Measurements from ENCODE around the gene KLRF2. TPM values are rescaled to one million over a fixed set of nuclear protein-coding genes. Genes with fewer than 3 reads are reported as not detected.

KLRF2 gene
- total and polyA plus RNA-seq, 4 donors = not detected

GRCh38 chr12:9920451-9920850 lies 39.2 kb downstream of the KLRF2 start:
- intact Hi-C loops (cut with DNase I) = no loop called here
- no peak for ATAC-seq (ENCODE audit: low FRiP score)
- no peaks in the 10 kb centered on the region for H3K27me3 ChIP-seq (ENCODE audit: control insufficient read depth in 1 of 2, insufficient read depth in 2 of 2, low read length in 1 of 2)
- no peaks in the 10 kb centered on the region for H3K36me3 ChIP-seq (ENCODE audit: control insufficient read depth in 1 of 2, insufficient read depth in 2 of 2, low read length in 1 of 2)
- H3K9me3 ChIP-seq (ENCODE audit: control insufficient read depth, low read length) = no peaks in the 10 kb centered on the region
- no peaks in the 10 kb centered on the region for H3K4me1 ChIP-seq (ENCODE audit: control insufficient read depth in 1 of 2, insufficient read depth in 2 of 2, low read length in 2 of 2)
- WGBS, 2 donors = 70 to 79% methylated on average over 10 of the region's 10 CpGs
- no peak overlapping the region for H3K27ac ChIP-seq (ENCODE audit: low read depth in 1 of 2, low read length in 2 of 2)
- no peak for DNase-seq
- H3K4me3 ChIP-seq (ENCODE audit: low read length in 2 of 2) = no peak overlapping the region

GRCh38 chr12:9922429-9922828 lies 41.1 kb downstream of the KLRF2 start:
- Histone ChIP-seq H3K4me1 (ENCODE audit: control insufficient read depth in 1 of 2, insufficient read depth in 2 of 2, low read length in 2 of 2) (no peaks in the 10 kb centered on the region), H3K4me3 (ENCODE audit: low read length in 2 of 2) (no peak overlapping the region), H3K36me3 (ENCODE audit: control insufficient read depth in 1 of 2, insufficient read depth in 2 of 2, low read length in 1 of 2) (no peaks in the 10 kb centered on the region), H3K27me3 (ENCODE audit: control insufficient read depth in 1 of 2, insufficient read depth in 2 of 2, low read length in 1 of 2) (no peaks in the 10 kb centered on the region), H3K9me3 (ENCODE audit: control insufficient read depth, low read length) (no peaks in the 10 kb centered on the region), H3K27ac (ENCODE audit: low read depth in 1 of 2, low read length in 2 of 2) (no peak overlapping the region)
- ATAC-seq (ENCODE audit: low FRiP score) (no peak), DNase-seq (no peak)
- intact Hi-C loops (cut with DNase I) = no loop called here
- 74 to 79% methylated on average over 1 of the region's 1 CpG for WGBS, 2 donors

GRCh38 chr12:9925705-9926393 lies 44.6 kb downstream of the KLRF2 start:
- intact Hi-C loops (cut with DNase I) = loop anchor here in 1 of 2 donors (5.0 kb wide), 1 partner anchor 179 kb away; no protein-coding TSS in a partner anchor
- no peaks in the 10 kb centered on the region for H3K36me3 ChIP-seq (ENCODE audit: control insufficient read depth in 1 of 2, insufficient read depth in 2 of 2, low read length in 1 of 2)
- H3K4me1 ChIP-seq (ENCODE audit: control insufficient read depth in 1 of 2, insufficient read depth in 2 of 2, low read length in 2 of 2) = no peaks in the 10 kb centered on the region
- ATAC-seq (ENCODE audit: low FRiP score) = no peak
- H3K27me3 ChIP-seq (ENCODE audit: control insufficient read depth in 1 of 2, insufficient read depth in 2 of 2, low read length in 1 of 2) = no peaks in the 10 kb centered on the region
- H3K4me3 ChIP-seq (ENCODE audit: low read length in 2 of 2) = no peak overlapping the region
- no peak for DNase-seq
- 11 to 14% methylated on average over 5 of the region's 5 CpGs for WGBS, 2 donors
- no peak overlapping the region for H3K27ac ChIP-seq (ENCODE audit: low read depth in 1 of 2, low read length in 2 of 2)
- no peaks in the 10 kb centered on the region for H3K9me3 ChIP-seq (ENCODE audit: control insufficient read depth, low read length)

- Histone ChIP-seq H3K4me1 (ENCODE audit: control insufficient read depth in 1 of 2, insufficient read depth in 2 of 2, low read length in 2 of 2) (no peaks in the 10 kb centered on the region), H3K36me3 (ENCODE audit: control insufficient read depth in 1 of 2, insufficient read depth in 2 of 2, low read length in 1 of 2) (no peaks in the 10 kb centered on the region), H3K4me3 (ENCODE audit: low read length in 2 of 2) (no peak overlapping the region), H3K27ac (ENCODE audit: low read depth in 1 of 2, low read length in 2 of 2) (no peak overlapping the region), H3K9me3 (ENCODE audit: control insufficient read depth, low read length) (no peaks in the 10 kb centered on the region), H3K27me3 (ENCODE audit: control insufficient read depth in 1 of 2, insufficient read depth in 2 of 2, low read length in 1 of 2) (no peaks in the 10 kb centered on the region)
- no peak for ATAC-seq (ENCODE audit: low FRiP score)
- WGBS, 2 donors = 73 to 75% methylated on average over 3 of the region's 3 CpGs
- no peak for DNase-seq
- intact Hi-C loops (cut with DNase I) = loop anchor here in 1 of 2 donors (5.0 kb wide), 1 partner anchor 180 kb away; no protein-coding TSS in a partner anchor
Measured at GRCh38 chr12:9926876-9927275, 45.6 kb downstream of the KLRF2 start.

- Histone ChIP-seq H3K4me3 (ENCODE audit: low read length in 2 of 2) (no peak overlapping the region), H3K9me3 (ENCODE audit: control insufficient read depth, low read length) (no peaks in the 10 kb centered on the region), H3K36me3 (ENCODE audit: control insufficient read depth in 1 of 2, insufficient read depth in 2 of 2, low read length in 1 of 2) (no peaks in the 10 kb centered on the region), H3K4me1 (ENCODE audit: control insufficient read depth in 1 of 2, insufficient read depth in 2 of 2, low read length in 2 of 2) (no peaks in the 10 kb centered on the region), H3K27me3 (ENCODE audit: control insufficient read depth in 1 of 2, insufficient read depth in 2 of 2, low read length in 1 of 2) (no peaks in the 10 kb centered on the region), H3K27ac (ENCODE audit: low read depth in 1 of 2, low read length in 2 of 2) (no peak overlapping the region)
- ATAC-seq (ENCODE audit: low FRiP score) (no peak), DNase-seq (no peak)
- intact Hi-C loops (cut with DNase I) = loop anchor here in 1 of 2 donors (5.0 kb wide), 1 partner anchor 181 kb away; no protein-coding TSS in a partner anchor
- WGBS, 2 donors = 78 to 80% methylated on average over 3 of the region's 3 CpGs
Measured at GRCh38 chr12:9928607-9929006, 47.3 kb downstream of the KLRF2 start.

- Histone ChIP-seq H3K36me3 (ENCODE audit: control insufficient read depth in 1 of 2, insufficient read depth in 2 of 2, low read length in 1 of 2) (no peaks in the 10 kb centered on the region), H3K4me1 (ENCODE audit: control insufficient read depth in 1 of 2, insufficient read depth in 2 of 2, low read length in 2 of 2) (no peaks in the 10 kb centered on the region), H3K27me3 (ENCODE audit: control insufficient read depth in 1 of 2, insufficient read depth in 2 of 2, low read length in 1 of 2) (no peaks in the 10 kb centered on the region), H3K9me3 (ENCODE audit: control insufficient read depth, low read length) (no peaks in the 10 kb centered on the region), H3K4me3 (ENCODE audit: low read length in 2 of 2) (no peak overlapping the region), H3K27ac (ENCODE audit: low read depth in 1 of 2, low read length in 2 of 2) (no peak overlapping the region)
- 53 to 61% methylated on average over 3 of the region's 3 CpGs for WGBS, 2 donors
- intact Hi-C loops (cut with DNase I) = no loop called here
- DNase-seq (no peak), ATAC-seq (ENCODE audit: low FRiP score) (no peak)
Measured at GRCh38 chr12:9931245-9931644, 50.0 kb downstream of the KLRF2 start.

- intact Hi-C loops (cut with DNase I) = no loop called here
- WGBS, 2 donors = 73 to 75% methylated on average over 6 of the region's 6 CpGs
- no peaks in the 10 kb centered on the region for H3K27me3 ChIP-seq (ENCODE audit: control insufficient read depth in 1 of 2, insufficient read depth in 2 of 2, low read length in 1 of 2)
- no peak within 1 kb of the TSS for H3K27ac ChIP-seq (ENCODE audit: low read depth in 1 of 2, low read length in 2 of 2)
- H3K9me3 ChIP-seq (ENCODE audit: control insufficient read depth, low read length) = no peaks in the 10 kb centered on the region
- no peaks in the 10 kb centered on the region for H3K4me1 ChIP-seq (ENCODE audit: control insufficient read depth in 1 of 2, insufficient read depth in 2 of 2, low read length in 2 of 2)
- H3K36me3 ChIP-seq (ENCODE audit: control insufficient read depth in 1 of 2, insufficient read depth in 2 of 2, low read length in 1 of 2) = no peaks in the 10 kb centered on the region
- ATAC-seq (ENCODE audit: low FRiP score) (no peak), DNase-seq (no peak)
- H3K4me3 ChIP-seq (ENCODE audit: low read length in 2 of 2) = no peak within 1 kb of the TSS
Measured at GRCh38 chr12:9932270-9932669, 51.0 kb downstream of the KLRF2 start, which contains the start of gene CLEC2A. Gene CLEC2A, minus strand, starts transcription at chr12:9932370. Its CDS starts 41 bp downstream, at chr12:9932329.

GRCh38 chr12:9933958-9934357 lies 52.7 kb downstream of the KLRF2 start:
- Histone ChIP-seq H3K4me1 (ENCODE audit: control insufficient read depth in 1 of 2, insufficient read depth in 2 of 2, low read length in 2 of 2) (no peaks in the 10 kb centered on the region), H3K36me3 (ENCODE audit: control insufficient read depth in 1 of 2, insufficient read depth in 2 of 2, low read length in 1 of 2) (no peaks in the 10 kb centered on the region), H3K27me3 (ENCODE audit: control insufficient read depth in 1 of 2, insufficient read depth in 2 of 2, low read length in 1 of 2) (no peaks in the 10 kb centered on the region), H3K9me3 (ENCODE audit: control insufficient read depth, low read length) (no peaks in the 10 kb centered on the region), H3K27ac (ENCODE audit: low read depth in 1 of 2, low read length in 2 of 2) (no peak overlapping the region), H3K4me3 (ENCODE audit: low read length in 2 of 2) (no peak overlapping the region)
- no peak for ATAC-seq (ENCODE audit: low FRiP score)
- WGBS, 2 donors = 20 to 32% methylated on average over 2 of the region's 2 CpGs
- no peak for DNase-seq
- intact Hi-C loops (cut with DNase I) = no loop called here

- Histone ChIP-seq H3K4me1 (ENCODE audit: control insufficient read depth in 1 of 2, insufficient read depth in 2 of 2, low read length in 2 of 2) (no peaks in the 10 kb centered on the region), H3K9me3 (ENCODE audit: control insufficient read depth, low read length) (no peaks in the 10 kb centered on the region), H3K27ac (ENCODE audit: low read depth in 1 of 2, low read length in 2 of 2) (no peak overlapping the region), H3K27me3 (ENCODE audit: control insufficient read depth in 1 of 2, insufficient read depth in 2 of 2, low read length in 1 of 2) (no peaks in the 10 kb centered on the region), H3K36me3 (ENCODE audit: control insufficient read depth in 1 of 2, insufficient read depth in 2 of 2, low read length in 1 of 2) (no peaks in the 10 kb centered on the region), H3K4me3 (ENCODE audit: low read length in 2 of 2) (no peak overlapping the region)
- intact Hi-C loops (cut with DNase I) = no loop called here
- 84 to 87% methylated on average over 2 of the region's 2 CpGs for WGBS, 2 donors
- no peak for DNase-seq
- ATAC-seq (ENCODE audit: low FRiP score) = no peak
Measured at GRCh38 chr12:9935026-9935425, 53.7 kb downstream of the KLRF2 start.
